Measurements from ENCODE around the gene CFAP107.
"Not testable (repeated sequence)": the region's sequence is repeated elsewhere in the genome, so short reads cannot be mapped to it uniquely, and the experiment has no call there.

CFAP107 gene, protein sequence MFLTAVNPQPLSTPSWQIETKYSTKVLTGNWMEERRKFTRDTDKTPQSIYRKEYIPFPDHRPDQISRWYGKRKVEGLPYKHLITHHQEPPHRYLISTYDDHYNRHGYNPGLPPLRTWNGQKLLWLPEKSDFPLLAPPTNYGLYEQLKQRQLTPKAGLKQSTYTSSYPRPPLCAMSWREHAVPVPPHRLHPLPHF
- 0 reads per million in 2 donors for total RNA-seq

DNA sequence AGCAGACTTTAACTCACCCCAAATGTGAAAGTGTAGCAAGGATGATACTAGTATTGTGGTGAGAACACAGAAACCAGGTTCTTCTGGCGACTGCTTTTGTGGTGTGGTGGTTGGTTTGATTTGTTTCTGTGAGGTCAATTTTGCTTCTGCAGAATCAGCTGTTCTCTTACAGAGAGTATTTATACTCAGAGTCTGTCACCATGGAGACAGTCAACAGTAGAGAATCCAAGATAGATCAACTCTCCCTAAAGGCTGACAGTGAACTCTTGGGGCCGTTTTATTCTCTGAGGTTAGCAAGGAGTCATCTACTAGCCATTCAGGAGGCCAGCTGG is at the start of gene CFAP107:
Gene CFAP107 (plus strand): TSS at position 209 of the 332 bp plus-strand sequence. CDS start 231 bp downstream, outside the sequence.
- DNase-seq: no peak

DNA sequence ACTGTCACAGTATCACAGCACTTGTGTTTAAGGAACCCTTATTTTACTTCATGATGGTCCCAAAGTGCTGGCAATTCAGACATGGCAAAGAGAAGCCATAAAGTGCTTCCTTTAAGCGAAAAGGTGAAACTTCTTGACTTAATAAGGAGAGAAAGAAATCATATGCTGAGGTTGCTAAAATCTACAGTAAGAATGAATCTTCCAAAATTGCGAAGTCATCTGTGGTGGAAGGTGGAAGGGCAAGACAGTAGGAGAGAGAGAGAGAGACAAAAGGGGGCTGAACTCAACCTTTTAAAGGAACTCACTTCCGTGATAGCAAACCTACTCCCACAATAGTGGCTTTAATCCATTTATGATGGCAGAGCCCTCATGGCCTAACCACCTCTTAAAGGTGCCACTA is 49.3 kb upstream of the CFAP107 start:
- no peak for DNase-seq

DNA sequence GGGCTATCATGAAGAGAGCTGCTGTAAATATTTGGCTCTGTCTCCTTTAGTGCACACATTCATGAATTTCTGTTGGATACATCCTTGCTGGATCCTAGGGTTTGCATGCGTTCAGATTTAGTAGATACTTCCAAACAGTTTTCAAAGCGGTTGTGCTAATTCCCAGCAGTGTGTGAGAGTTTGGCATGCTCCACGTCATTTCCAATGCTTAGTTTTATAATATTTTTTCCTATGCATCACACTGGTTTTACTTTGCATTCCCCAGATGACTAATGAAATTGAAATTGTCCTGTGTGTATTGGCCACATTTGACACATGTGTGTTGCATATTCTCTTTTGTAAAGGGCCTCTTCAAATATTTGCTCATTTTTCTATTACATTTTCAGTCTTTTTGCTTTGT is 48.6 kb upstream of the CFAP107 start:
- no peak for DNase-seq

DNA sequence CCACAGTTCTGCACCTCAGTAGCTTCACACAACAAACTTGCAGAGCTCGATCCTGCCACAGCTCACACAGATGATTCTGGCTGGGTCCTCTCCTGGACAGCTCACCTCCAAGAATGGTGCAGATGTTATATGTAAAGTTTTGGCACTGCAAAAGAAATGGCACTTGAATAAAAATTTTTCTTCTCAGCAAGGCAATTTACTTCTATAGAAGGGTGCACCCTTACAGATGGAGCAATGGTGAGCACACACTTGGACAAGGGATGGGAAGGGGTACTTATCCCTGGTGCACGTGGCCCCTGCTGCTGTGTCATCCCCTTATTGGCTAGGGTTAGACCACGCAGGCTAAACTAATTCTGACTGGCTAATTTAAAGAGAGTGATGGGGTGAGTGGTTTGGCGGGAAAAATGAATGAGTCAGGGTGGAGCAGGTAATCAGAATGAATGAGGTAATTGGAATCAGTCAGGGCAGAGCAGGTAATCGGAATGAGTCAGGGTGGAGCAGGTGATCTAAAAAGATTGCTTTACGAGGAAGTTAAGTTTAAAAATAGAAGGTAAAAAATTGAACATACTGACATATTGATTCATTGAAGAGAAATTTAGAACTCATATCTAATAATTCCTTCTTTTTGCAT is 42.1 kb upstream of the CFAP107 start:
- no peak for DNase-seq

DNA sequence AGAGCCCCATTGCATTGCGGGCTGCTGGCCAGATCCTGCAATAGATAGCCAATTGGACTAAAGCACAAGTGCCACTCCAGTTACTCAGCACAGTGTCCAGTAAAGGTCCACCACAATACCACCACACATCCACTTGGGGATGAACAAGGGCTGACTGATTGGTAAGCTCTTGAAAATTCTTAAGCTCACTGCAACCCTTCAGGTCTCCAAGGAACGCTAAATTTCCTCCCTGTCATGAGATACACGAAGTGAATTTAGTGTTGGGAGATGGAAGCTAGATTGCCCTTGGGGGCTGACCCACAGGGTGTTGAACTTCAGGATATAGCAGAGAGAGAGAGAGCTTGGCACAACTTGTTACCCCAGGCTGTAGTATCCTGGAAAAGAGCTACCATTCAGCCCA is 39.9 kb upstream of the CFAP107 start:
- DNase-seq: no peak

DNA sequence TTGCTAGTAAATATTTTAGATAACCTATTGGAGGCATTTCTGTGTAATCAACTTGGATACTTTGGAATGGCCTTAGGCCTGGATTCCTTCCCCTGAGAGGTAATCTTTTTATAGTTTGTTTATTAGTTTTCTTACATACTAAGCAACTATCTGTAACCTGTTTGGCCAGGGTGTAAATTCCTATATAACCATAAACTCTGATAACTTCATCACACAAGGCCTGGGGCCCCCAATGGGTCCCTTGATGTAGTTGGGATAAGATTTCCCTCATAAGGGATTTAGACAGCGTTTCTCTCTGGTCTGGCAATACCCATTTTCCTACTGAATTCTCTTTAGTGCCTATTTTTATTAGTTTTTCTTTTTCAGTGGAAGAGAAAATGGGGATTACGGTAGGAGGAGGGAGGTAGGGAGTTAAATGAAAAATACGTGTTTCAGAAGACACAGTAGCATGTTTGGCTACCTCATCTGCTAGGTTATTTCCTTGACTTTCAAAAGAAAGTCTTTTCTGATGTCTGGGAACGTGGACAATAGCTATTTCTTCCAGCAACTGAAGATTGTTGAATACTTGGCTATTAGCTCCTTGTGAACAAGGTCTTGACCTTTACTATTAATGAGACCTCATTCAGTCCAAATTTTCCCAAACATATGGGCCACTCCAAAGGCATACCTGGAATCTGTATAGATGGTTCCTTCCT is 37.5 kb upstream of the CFAP107 start:
- DNase-seq: no peak

DNA sequence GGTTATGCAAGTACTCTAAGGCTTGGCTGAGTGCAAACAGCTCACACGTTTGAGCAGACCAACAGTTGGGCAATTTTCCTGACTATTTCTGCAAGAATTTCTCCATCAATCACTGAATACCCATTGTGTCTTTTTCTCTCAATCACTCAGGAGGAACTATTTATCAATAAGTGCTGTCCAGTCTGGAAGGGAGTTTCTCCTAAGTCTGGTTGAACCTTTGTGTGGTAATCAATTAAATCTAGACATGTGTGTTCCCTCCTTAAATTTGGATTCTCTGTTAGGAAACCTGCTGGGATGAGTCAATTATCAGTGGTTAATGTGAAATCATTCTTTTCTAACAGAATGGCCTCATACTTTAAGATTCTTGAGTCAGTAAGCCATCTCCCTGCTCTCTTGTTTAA is 36.9 kb upstream of the CFAP107 start:
- no peak for DNase-seq

DNA sequence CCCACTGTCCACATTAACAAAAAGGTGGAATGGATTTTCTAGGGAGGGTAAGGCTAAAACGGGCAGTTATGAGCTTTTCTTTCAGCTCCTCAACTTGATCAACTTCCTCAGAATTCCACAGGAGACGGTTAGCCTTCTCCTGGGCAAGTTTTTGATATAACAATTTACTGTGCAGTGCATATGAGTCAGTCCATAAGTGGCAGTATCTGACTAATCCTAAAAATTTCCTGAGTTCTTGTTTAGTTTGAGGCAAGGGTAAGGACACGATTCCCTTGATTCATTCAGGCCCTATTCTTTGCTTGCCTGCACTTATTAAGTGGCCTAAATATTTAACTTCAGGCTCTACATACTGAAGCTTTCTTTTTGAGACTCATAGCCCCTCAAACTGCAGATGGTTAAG is 36.3 kb upstream of the CFAP107 start:
- DNase-seq: no peak

DNA sequence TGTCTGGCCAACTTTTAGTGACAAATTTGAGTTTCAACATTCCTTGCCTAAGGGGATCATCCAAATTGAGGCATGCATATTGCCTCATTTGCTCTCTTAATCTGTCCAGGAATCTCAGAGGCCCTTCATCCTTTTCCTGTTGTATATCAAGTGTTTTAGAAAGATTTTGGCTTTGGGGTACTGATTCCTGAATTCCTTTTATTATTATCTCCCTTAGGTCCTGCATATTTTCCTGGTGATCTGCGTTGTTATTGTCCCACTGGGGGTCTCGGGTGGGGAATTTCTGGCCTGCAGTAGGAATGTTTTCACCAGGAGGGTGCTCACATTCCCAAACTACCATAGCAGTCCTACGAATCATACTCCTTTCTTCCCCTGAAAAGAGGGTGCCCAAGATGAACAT is 34.5 kb upstream of the CFAP107 start:
- no peak for DNase-seq

DNA sequence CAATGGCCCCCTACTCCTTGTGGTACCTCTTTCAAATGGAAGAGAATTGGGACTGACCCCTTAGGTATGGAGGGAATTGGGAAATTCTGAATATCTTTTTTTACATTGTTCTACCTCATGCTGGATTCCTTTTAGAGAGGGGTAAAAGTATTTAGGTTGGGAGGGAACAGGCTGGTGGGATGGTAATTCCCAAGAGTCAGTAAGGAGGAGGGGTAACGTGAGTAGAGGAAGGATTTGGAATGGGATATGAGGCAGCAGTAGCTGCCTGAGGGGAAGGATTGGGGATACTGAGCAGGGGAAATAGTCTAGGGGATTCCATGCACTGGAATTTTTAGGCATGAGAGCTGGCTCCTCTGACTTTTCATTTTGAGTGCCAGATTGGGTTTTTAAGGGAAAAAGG is 33.9 kb upstream of the CFAP107 start:
- no peak for DNase-seq

DNA sequence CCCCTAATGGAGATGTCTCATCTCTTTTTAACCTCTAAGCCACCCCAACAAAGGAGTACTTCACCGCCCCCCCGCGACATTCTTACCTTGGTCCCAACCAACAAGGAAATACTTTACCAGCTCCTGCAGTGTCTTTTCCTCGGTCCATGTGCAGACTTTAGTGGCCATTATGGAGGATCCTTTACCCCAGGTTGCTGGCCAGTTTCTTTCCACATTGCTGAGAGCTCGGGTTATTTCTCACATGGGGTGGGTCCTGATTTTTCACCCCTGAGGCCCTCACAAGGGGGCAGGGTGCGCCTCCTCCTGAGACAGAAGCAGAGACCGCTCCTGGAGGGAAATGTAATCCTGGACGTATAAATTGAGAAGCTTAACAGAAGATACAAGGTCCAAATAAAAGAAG is 33.1 kb upstream of the CFAP107 start:
- DNase-seq: no peak

DNA sequence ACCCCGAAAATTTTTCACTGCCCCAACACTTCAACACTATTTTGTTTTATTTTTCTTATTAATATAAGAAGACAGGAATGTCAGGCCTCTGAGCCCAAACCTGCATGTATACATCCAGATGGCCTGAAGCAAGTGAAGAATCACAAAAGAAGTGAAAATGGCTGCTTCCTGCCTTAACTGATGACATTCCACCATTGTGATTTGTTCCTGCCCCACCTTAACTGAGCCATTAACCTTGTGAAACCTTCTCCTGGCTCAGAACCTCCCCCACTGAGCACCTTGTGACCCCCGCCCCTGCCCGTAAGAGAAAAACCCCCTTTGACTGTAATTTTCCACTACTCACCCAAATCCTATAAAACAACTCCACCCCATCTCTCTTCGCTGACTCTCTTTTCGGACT is 32.3 kb upstream of the CFAP107 start:
- DNase-seq: not testable (repeated sequence)

DNA sequence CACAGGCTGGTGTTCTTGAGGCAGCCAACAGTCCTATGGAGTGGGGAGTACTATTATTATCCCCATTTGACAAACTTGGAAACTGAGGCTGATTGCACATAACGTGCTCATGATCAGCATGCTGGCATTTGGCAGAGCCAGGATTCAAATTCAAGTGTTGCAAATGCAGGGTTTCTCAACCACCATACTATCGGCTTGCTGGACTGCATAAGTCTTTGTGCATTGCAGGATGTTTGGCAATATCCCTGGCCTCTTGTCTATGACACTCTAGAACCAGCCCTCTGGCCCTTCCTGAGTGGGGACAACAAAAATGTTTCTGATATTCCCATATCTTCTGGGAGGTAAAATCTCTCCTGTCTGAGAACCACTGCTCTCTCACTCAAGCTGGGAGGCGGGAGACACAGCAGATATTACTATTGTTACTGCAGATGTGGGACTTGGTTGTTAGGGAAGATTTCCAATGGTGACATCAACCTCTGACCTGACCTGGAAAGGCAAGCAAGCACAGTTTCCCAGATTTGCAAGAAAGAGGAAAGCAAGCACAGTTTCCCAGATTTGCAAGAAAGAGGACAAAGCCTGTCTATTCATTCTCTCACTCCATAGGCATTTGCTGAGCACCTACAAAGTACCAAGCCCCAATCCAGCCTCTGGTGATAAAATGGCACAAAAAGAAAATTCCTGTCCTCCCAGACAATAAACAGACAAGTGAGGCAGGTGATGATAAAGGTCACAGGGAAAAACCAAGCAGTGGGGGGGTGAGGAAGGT is 31.1 kb upstream of the CFAP107 start:
- no peak for DNase-seq

DNA sequence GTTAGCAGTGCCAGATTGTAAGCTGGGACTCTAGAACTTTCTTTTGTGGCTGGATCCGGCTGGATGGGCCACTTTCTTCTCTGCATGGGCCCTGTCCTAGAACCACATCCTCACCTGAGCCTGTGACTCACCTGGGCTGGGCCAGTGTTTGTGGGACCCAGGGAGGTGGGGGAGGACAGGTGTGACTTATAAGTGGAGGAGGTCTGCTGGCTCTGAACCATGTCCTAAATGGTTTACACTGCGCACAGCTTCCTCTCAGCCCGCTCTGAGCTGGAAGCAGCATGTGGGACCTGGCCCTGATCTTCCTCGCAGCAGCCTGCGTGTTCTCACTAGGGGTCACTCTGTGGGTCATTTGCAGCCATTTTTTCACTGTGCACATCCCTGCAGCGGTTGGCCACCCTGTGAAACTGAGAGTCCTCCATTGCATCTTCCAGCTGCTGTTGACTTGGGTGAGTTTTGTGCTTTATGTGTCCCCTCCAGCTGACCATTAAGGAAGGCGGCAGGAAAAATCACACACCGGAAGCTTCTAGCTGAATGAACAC is 30.0 kb upstream of the CFAP107 start, which contains the start of gene AADACL3:
Gene AADACL3 (plus strand): TSS at position 215 of the 542 bp plus-strand sequence. CDS start 67 bp downstream, at position 282.
- no peak for DNase-seq

DNA sequence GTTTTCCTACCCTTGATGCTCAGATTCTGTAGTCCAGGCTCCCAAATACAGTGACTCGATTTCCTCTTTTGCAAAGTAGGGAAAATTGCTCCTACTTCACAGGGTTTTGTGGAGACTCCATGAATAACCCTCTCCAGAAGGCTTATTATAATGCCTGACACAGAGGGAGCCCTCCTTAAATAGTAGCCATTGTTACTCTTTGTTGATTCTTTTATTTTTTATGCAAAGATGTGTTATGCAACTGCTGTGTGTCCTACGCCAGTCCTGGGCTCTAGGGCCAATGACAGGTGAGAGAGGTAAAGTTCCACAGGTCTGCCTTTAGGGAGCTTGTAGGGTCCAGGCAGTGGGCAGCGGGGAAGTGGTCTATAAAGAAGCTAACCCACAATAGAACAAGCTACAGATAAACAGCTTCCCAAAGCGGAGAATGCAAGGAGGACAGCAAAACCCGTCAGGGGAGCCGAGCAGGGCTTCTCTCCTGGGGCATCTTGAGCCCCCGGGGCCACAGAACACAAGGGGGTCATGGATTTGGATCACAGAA is 28.6 kb upstream of the CFAP107 start:
- DNase-seq: no peak

DNA sequence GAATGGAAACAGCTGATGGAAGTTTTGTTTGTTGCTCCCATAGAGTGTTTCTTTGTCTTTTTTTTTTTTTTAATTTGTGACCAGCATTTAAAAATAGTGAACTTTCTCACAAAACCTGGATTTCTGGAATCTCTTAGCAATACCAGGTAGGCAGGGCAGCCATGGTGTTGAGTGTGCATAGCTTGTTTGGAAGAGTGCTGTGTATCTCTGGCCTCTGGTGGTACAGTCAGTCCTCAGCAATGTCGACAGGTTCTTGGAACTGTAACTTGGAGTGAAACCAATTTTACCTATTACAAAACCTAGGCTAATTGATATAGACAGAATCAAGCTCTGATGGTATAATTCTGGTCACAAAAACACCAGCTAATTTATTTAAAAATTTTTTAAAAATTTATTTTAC is 23.4 kb upstream of the CFAP107 start:
- DNase-seq: no peak

DNA sequence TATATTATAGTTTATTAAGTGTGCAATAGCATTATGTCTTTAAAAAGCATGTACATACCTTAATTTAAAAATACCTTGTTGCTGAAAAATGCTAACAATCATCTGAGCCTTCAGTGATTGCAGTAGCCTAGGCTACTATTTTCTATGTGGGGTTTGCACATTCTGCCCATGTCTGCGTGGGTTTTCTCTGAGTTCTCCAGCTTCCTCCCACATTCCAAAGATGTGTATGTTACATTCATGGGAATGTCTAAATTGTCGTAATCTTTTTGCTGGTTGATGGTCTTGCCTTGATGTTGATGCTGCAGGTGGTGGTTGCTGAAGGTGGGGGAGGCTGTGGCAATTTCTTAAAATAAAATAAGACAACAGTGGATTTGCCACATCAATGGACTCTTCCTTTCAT is 17.6 kb upstream of the CFAP107 start:
- no peak for DNase-seq

DNA sequence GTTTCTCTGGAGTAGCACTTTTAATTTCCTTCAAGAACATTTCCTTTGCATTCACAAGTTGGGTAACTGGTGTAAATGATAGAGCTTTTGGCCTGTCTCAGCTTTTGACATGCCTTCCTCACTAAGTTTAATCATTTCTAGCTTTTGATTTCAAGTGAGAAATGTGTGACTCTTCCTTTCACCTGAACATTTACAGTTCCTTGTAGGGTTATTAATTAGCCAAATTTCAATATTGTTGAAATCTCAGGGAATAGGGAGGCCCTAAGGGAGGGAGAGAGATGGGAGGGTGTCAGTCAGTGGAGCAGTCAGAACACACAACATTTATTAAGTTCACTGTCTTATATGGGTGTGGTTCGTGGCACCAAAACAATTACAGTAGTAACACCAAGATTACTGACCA is 15.8 kb upstream of the CFAP107 start:
- no peak for DNase-seq

DNA sequence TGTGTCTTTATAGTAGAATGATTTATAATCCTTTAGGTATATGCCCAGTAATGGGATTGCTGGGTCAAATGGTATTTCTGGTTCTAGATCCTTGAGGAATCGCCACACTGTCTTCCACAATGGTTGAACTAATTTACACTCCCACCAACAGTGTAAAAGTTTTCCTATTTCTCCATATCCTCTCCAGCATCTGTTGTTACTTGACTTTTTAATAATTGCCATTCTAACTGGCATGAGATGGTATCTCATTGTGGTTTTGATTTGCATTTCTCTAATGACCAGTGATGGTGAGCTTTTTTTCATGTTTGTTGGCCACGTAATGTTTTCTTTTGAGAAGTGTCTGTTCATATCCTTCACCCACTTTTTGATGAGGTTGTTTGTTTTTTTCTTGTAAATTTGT is 14.9 kb upstream of the CFAP107 start:
- DNase-seq: not testable (repeated sequence)

DNA sequence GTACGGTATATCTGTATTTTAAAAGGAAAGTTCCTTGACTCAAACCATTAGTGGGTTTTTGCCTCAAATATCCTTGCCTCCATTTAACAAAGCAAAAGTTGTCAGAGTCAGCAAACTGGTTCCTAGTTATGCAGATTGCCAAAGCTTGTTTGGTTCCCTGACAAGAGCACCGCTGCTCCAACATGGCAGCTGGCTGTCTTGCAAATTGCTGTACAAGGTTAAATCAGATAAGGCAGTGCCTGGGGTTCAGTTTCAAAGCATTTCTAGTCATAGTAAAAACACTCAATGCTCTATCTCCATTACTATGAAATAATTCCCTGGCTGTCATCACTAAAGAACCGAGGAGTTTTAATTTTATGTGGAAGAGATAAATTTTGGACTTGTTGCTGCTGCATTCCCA is 11.3 kb upstream of the CFAP107 start:
- DNase-seq: no peak

DNA sequence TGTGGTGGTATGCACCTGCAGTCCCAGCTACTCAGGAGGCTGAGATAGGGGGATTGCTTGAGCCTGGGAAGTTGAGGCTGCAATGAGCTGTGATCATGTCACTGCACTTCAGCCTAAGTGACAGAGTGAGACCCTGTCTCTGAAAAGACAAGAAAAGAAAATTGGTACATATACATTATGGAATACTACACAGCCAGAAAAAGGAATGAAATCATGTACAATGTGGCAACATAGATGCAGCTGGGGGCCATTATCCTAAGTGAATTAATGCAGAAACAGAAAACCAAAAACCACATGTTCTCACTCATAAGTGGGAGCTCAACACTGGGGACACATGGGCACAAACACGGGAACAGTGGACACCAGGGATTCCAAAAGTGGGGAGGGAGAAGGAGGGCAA is 7.1 kb upstream of the CFAP107 start:
- no peak for DNase-seq

DNA sequence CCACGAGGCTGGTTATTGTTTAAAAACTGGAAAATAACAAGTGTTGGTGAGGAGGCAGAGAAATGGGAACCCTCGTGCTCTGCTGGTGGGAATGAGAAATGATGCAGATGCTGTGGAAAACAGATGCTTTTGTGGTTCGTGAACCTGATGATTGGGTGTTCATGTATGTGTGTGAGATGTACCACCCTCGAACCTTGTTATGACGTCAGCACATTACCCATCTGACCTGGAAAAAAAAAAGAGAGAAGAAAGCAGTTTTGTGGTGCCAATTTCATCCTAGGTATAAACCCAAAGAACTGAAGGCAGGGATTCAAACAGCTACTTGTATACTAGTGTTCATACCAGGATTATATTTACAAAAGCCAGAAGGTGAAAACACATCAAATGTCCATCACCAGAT is 6.4 kb upstream of the CFAP107 start:
- no peak for DNase-seq

DNA sequence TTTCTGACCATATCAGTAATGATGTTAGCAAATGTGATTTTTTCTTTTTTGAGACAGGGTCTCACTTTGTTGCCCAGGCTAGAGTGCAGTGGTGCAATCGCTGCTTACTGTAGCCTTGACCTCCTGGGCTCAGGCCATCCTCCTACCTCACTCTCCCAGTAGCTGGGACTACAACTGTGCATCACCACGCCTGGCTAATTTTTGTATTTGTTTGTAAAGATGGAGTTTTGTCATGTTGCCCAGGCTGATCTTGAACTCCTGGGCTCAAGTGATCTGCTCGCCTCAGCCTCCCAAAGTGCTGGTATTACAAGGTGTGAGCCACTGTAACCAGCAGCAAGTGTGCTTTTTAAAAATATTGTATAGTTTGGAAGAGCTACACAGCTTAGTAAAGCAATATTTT is 4.1 kb upstream of the CFAP107 start:
- DNase-seq: no peak
